ENCODE results near the gene RASA3. TPM values are rescaled to one million over a fixed set of nuclear protein-coding genes. Genes with fewer than 3 reads are reported as not detected.

The RASA3 gene
- total RNA-seq, 1 experiment from 2014 or later = 22.3 TPM

DNA sequence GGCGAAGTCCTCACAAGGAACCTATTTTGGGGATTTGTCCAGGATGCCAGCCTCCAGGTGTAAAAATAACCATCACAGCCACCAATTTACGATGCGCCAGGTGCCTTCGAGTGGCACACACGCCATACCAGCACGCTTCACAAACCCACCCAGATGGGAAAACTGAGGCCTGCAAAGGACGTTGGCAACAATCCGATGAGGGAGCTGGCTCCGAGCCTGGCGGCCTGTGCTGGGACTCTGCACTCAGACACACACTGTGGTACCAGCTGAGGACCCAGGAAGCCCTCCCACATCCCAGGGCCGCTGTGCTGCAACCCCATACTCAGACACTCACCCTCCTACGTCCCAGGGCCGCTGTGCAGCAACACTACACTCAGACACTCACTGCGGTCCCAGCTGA, 93.5 kb downstream of the RASA3 start (continued):
- TF ChIP-seq ZNF263 (CRISPR knock-in tag; IDR thresholded peaks at IDR 0.05; ENCODE audit: low read depth) (no peak), JAZF1 (CRISPR knock-in tag; IDR thresholded peaks at IDR 0.05) (no peak), FOXJ3 (CRISPR knock-in tag; IDR thresholded peaks at IDR 0.05; ENCODE audit: borderline replicate concordance) (no peak), PRRX2 (CRISPR knock-in tag; IDR thresholded peaks at IDR 0.05) (no peak), MYBL2 (CRISPR knock-in tag; IDR thresholded peaks at IDR 0.05) (no peak)
- TF ChIP-seq, protein P1, sequence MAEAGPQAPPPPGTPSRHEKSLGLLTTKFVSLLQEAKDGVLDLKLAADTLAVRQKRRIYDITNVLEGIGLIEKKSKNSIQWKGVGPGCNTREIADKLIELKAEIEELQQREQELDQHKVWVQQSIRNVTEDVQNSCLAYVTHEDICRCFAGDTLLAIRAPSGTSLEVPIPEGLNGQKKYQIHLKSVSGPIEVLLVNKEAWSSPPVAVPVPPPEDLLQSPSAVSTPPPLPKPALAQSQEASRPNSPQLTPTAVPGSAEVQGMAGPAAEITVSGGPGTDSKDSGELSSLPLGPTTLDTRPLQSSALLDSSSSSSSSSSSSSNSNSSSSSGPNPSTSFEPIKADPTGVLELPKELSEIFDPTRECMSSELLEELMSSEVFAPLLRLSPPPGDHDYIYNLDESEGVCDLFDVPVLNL (CRISPR knock-in tag; IDR thresholded peaks at IDR 0.05; ENCODE audit: borderline replicate concordance, low read depth) = no peak

DNA sequence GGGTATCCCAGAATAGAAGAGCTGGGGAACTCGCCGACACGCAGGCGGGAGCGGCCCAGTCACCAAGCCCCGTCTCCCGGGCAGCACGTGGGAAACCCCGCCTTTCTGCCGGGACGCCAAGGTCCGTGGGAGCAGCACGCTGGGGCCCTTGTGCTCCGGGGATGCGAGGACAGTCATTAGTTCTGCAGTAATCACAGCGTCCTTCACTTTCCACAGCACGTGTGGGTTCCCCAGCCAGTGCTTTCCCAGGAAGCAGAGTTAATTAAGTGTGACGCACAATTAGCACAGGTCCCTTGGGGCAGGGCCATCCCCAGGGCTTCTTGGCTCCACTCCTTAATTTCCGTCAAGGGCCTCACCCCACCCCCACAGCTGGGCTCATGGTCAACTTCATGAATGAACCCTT, 94.2 kb downstream of the RASA3 start:
- TF ChIP-seq, protein P2, sequence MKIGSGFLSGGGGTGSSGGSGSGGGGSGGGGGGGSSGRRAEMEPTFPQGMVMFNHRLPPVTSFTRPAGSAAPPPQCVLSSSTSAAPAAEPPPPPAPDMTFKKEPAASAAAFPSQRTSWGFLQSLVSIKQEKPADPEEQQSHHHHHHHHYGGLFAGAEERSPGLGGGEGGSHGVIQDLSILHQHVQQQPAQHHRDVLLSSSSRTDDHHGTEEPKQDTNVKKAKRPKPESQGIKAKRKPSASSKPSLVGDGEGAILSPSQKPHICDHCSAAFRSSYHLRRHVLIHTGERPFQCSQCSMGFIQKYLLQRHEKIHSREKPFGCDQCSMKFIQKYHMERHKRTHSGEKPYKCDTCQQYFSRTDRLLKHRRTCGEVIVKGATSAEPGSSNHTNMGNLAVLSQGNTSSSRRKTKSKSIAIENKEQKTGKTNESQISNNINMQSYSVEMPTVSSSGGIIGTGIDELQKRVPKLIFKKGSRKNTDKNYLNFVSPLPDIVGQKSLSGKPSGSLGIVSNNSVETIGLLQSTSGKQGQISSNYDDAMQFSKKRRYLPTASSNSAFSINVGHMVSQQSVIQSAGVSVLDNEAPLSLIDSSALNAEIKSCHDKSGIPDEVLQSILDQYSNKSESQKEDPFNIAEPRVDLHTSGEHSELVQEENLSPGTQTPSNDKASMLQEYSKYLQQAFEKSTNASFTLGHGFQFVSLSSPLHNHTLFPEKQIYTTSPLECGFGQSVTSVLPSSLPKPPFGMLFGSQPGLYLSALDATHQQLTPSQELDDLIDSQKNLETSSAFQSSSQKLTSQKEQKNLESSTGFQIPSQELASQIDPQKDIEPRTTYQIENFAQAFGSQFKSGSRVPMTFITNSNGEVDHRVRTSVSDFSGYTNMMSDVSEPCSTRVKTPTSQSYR (CRISPR knock-in tag; IDR thresholded peaks at IDR 0.05) = no peak
- TF ChIP-seq ZNF138 (CRISPR knock-in tag; conservative IDR thresholded peaks at IDR 0.05) (no peak), SMAD3 (CRISPR knock-in tag; IDR thresholded peaks at IDR 0.05; ENCODE audit: borderline replicate concordance) (no peak), ATF1 (CRISPR knock-in tag; IDR thresholded peaks at IDR 0.05) (no peak)
- TF ChIP-seq, protein P3, sequence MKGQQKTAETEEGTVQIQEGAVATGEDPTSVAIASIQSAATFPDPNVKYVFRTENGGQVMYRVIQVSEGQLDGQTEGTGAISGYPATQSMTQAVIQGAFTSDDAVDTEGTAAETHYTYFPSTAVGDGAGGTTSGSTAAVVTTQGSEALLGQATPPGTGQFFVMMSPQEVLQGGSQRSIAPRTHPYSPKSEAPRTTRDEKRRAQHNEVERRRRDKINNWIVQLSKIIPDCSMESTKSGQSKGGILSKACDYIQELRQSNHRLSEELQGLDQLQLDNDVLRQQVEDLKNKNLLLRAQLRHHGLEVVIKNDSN (CRISPR knock-in tag; IDR thresholded peaks at IDR 0.05) = no peak
- no peaks in the 10 kb centered on the region for H3K27me3 Mint-ChIP-seq (ENCODE audit: low read depth)
- DNase-seq (ENCODE audit: low spot score) (no peak), ATAC-seq (no peak)
- no peak overlapping the region for H3K4me3 Mint-ChIP-seq
- H3K27ac Mint-ChIP-seq = no peak overlapping the region
- POLR2A ChIA-PET = no interaction called here
- CTCF ChIA-PET = no interaction called here
- H3K9me3 Mint-ChIP-seq = no peaks in the 10 kb centered on the region
- H3K4me1 Mint-ChIP-seq = peaks cover 25% of the 10 kb centered on the region
- no peaks in the 10 kb centered on the region for H3K36me3 Mint-ChIP-seq

DNA sequence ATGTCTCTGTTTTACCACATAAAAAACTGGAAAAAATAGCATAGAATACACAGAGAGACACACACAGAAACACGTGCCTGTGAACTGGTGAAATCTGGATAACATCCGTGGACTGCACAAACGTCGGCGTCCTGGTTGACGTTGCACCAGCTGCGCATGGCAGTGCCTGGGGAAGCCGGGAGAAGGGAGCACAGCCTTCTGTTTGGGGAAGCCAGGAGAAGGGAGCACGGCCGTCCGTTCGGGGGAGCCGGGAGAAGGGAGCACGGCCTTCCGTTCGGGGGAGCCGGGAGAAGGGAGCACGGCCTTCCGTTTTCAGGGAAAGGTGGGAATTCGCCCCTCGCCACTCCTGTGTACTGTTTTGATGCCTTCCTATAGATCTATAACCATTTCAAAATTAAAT, 94.7 kb downstream of the RASA3 start:
- H3K4me1 Mint-ChIP-seq = peaks cover 24% of the 10 kb centered on the region
- ChIA-PET CTCF (no interaction called here), POLR2A (no interaction called here)
- no peak for DNase-seq (ENCODE audit: low spot score)
- H3K9me3 Mint-ChIP-seq = no peaks in the 10 kb centered on the region
- H3K4me3 Mint-ChIP-seq = no peak overlapping the region
- no peak overlapping the region; the same call in 1 of the 2 replicates for H3K27ac Mint-ChIP-seq
- no peaks in the 10 kb centered on the region for H3K36me3 Mint-ChIP-seq
- no peak for TF ChIP-seq OVOL2 (CRISPR knock-in tag; IDR thresholded peaks at IDR 0.05; ENCODE audit: borderline replicate concordance)
- TF ChIP-seq GABPB1 (CRISPR knock-in tag; IDR thresholded peaks at IDR 0.05) = no peak
- TF ChIP-seq GTF2I (CRISPR knock-in tag; conservative IDR thresholded peaks at IDR 0.05) = no peak
- no peak for TF ChIP-seq ZNF396 (CRISPR knock-in tag; IDR thresholded peaks at IDR 0.05; ENCODE audit: borderline replicate concordance)
- TF ChIP-seq, protein P4, sequence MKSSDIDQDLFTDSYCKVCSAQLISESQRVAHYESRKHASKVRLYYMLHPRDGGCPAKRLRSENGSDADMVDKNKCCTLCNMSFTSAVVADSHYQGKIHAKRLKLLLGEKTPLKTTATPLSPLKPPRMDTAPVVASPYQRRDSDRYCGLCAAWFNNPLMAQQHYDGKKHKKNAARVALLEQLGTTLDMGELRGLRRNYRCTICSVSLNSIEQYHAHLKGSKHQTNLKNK (CRISPR knock-in tag; IDR thresholded peaks at IDR 0.05) = no peak
- TF ChIP-seq, protein P5, sequence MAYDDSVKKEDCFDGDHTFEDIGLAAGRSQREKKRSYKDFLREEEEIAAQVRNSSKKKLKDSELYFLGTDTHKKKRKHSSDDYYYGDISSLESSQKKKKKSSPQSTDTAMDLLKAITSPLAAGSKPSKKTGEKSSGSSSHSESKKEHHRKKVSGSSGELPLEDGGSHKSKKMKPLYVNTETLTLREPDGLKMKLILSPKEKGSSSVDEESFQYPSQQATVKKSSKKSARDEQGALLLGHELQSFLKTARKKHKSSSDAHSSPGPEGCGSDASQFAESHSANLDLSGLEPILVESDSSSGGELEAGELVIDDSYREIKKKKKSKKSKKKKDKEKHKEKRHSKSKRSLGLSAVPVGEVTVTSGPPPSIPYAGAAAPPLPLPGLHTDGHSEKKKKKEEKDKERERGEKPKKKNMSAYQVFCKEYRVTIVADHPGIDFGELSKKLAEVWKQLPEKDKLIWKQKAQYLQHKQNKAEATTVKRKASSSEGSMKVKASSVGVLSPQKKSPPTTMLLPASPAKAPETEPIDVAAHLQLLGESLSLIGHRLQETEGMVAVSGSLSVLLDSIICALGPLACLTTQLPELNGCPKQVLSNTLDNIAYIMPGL (CRISPR knock-in tag; IDR thresholded peaks at IDR 0.05) = no peak
- TF ChIP-seq, protein P6, sequence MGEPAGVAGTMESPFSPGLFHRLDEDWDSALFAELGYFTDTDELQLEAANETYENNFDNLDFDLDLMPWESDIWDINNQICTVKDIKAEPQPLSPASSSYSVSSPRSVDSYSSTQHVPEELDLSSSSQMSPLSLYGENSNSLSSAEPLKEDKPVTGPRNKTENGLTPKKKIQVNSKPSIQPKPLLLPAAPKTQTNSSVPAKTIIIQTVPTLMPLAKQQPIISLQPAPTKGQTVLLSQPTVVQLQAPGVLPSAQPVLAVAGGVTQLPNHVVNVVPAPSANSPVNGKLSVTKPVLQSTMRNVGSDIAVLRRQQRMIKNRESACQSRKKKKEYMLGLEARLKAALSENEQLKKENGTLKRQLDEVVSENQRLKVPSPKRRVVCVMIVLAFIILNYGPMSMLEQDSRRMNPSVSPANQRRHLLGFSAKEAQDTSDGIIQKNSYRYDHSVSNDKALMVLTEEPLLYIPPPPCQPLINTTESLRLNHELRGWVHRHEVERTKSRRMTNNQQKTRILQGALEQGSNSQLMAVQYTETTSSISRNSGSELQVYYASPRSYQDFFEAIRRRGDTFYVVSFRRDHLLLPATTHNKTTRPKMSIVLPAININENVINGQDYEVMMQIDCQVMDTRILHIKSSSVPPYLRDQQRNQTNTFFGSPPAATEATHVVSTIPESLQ (CRISPR knock-in tag; IDR thresholded peaks at IDR 0.05) = no peak
- no peak for TF ChIP-seq ZNF671 (CRISPR knock-in tag; IDR thresholded peaks at IDR 0.05)
- no peak for TF ChIP-seq ZNF219 (CRISPR knock-in tag; IDR thresholded peaks at IDR 0.05; ENCODE audit: borderline replicate concordance)
- TF ChIP-seq TP53 (CRISPR knock-in tag; IDR thresholded peaks at IDR 0.05) = no peak
- H3K27me3 Mint-ChIP-seq (ENCODE audit: low read depth) = no peaks in the 10 kb centered on the region
- ATAC-seq = no peak
